Aorta (tissue), 5 donors: Measurements from ENCODE around the gene ESRP2. TPM values are rescaled to one million over a fixed set of nuclear protein-coding genes. Genes with fewer than 3 reads are reported as not detected.

ENCODE experiments used
- ATAC-seq: fragments of 200-7000 bp; cut with Tn5 transposase; one replicate; pipeline ENCODE4 v1.9.1; 2022; ENCODE audit warnings: moderate library complexity; ENCODE audit not compliant: low FRiP score
- DNase-seq, 2 donors: peaks; one replicate each; pipeline ENCODE4 v3.0.0-alpha.2; 2020
- H3K27ac ChIP-seq, 2 donors: one replicate each; pipeline ENCODE4 v1.5.1; 2013; ENCODE audit warnings: low read length in 2 of 2, mild to moderate bottlenecking in 2 of 2, moderate library complexity in 2 of 2, control low read depth in 1 of 2, inconsistent platforms in 1 of 2, low read depth in 1 of 2
- H3K27me3 ChIP-seq, 2 donors: one replicate each; pipeline ENCODE4 v1.6.1; 2013; ENCODE audit warnings: control low read depth in 1 of 2, low read length in 1 of 2, mild to moderate bottlenecking in 1 of 2, moderate library complexity in 1 of 2; ENCODE audit not compliant: insufficient read depth in 2 of 2, control insufficient read depth in 1 of 2
- H3K36me3 ChIP-seq, 2 donors: one replicate each; pipeline ENCODE4 v1.6.1; 2013; ENCODE audit warnings: control low read depth in 1 of 2, low read length in 1 of 2, mild to moderate bottlenecking in 1 of 2; ENCODE audit not compliant: insufficient read depth in 2 of 2, control insufficient read depth in 1 of 2
- H3K4me1 ChIP-seq, 2 donors: one replicate each; pipeline ENCODE4 v1.6.1; 2013; ENCODE audit warnings: low read length in 2 of 2, control low read depth in 1 of 2, mild to moderate bottlenecking in 1 of 2, moderate library complexity in 1 of 2; ENCODE audit not compliant: insufficient read depth in 2 of 2, control insufficient read depth in 1 of 2
- H3K4me3 ChIP-seq, 2 donors: one replicate each; pipeline ENCODE4 v1.5.1; 2013; ENCODE audit warnings: low read length in 2 of 2, control low read depth in 1 of 2, mild to moderate bottlenecking in 1 of 2
- H3K9me3 ChIP-seq: one replicate; pipeline ENCODE4 v1.6.1; 2013; ENCODE audit warnings: mild to moderate bottlenecking, low read length; ENCODE audit not compliant: control insufficient read depth
- WGBS, 2 donors: extraction: QIAGEN DNeasy Blood & Tissue Kit; methylation state at CpG; one replicate each; pipeline ENCODE4 v1.1.7; 2013; 5-methylcytosine and 5-hydroxymethylcytosine counted together
- intact Hi-C, 2 donors: fragments of 100-400 bp; cut with DNase I; formaldehyde crosslinking; loops; one replicate each; pipeline versions ENCODE4 v1.14.2 to v1.15.0; 2022
- polyA plus RNA-seq, 2 donors: library from polyadenylated mRNA; stranded (reverse); fragments of 200-250 nt; gene quantifications; one replicate each; pipeline ENCODE4 v1.2.3, GENCODE V29; 2013
- total RNA-seq, 2 donors: library from RNA; stranded (reverse); fragmentation: NEBNext Ultra II Directional; extraction: Animal tissue kit (Norgen Biotek cat#: 25700); gene quantifications; one replicate each; pipeline ENCODE4 v1.2.1, GENCODE V29; 2021
- donor health status: healthy with polysubstance abuse.
- donor health status: Bipolar disorder and iron deficiency.
- donor health status: DM: no; HTN: no; CAD: no.
- donor health status: DM: no; HTN: no; CAD: no.
- donor health status: DM: yes; HTN: yes; CAD: no.

ESRP2 gene
- total and polyA plus RNA-seq, 4 donors = 0.03 to 2.3 (median 0.48) TPM

DNA sequence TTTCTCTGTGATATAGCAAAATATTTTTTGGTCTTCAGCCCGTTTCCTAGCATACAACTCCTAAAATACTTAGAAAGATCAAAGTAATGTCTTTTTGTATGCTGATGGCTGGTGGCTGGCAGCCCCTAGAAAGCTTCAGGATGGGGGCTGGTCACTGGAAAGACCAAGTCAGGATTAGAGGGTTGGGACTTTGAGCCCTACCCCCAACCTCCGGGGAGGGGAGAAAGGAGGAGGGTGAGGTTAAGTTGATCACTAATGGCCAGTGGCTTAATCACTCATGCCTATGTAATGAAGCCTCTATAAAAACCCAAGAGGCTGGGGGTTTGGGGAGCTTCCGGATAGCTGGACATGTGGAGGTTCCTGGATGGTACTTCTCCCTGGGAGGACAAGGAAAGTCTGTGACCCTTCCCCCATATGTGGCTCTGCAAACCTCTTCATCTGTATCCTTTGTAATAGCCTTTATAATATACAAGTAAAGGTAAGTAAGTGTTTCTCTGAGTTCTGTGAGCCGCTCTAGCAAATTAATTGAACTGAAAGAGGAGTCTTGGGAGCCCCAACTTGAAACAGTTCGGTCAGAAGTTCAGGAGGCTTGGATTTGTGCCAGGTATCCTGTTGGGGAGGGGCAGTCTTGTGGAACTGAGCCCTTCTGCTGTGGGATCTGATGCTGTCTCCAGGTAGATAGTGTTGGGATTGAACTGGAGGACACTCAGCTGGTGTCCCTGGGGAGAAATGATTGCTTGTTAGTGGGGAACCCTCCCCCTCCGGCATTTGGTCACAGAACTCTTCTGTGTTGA, 31.9 kb upstream of the ESRP2 start:
- Histone ChIP-seq H3K4me3 (no peak overlapping the region), H3K27me3 (no peaks in the 10 kb centered on the region), H3K27ac (no peak overlapping the region), H3K36me3 (no peaks in the 10 kb centered on the region), H3K4me1 (no peaks in the 10 kb centered on the region), H3K9me3 (no peaks in the 10 kb centered on the region)
- intact Hi-C loops = no loop called here
- no peak for ATAC-seq
- WGBS, 2 donors = 68 to 70% methylated on average over 6 of the region's 6 CpGs
- DNase-seq = no peak

DNA sequence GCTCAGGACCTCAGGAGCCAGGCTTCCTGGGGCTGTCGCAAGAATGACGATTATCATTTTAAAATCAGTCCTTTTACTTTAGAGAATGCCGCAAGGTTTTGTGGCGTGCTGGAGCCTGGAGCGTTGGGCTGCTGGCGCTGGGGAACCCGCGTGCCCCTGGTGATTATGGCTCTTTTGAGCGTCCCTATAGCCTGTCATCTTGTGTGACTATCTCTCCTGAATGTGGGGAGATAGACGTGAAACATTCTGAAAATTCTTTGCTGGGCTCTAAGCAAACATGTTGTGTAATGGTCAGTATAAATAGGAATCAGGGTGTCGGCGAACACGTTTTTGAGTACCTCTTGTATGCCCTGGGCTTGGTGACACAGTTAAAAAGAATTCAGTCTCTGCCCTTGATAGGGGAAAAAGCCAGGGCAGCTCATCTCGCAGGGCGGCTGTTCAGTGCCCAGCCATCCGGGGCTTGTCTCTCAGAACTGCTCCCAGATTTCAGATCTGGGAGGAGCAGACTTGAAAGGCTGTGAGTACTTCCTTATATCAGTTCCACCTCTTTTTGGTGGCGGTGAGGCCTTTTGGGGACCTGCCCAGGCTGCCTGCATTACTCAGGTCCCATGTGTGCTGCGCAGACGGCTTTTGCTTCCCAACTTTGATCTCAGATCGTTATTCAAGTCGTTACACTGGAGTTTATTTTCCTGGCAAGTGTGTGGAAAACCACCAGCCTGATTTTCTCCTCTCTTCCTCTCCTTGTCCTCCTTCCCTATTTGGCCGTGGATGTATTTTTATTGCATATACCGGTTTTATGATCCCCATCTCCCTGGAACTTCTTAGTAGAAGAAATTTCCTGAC, 29.4 kb upstream of the ESRP2 start:
- H3K27ac ChIP-seq = peak overlapping the region; percentile 65 to 82
- H3K9me3 ChIP-seq = no peaks in the 10 kb centered on the region
- DNase-seq (peak; percentile 69 to 82), ATAC-seq (peak; percentile 59)
- intact Hi-C loops = no loop called here
- H3K4me3 ChIP-seq = peak overlapping the region; percentile 37 to 46
- H3K4me1 ChIP-seq = no peaks in the 10 kb centered on the region
- 1% methylated on average over 23 of the region's 23 CpGs for WGBS, 2 donors
- no peaks in the 10 kb centered on the region for H3K27me3 ChIP-seq
- H3K36me3 ChIP-seq = no peaks in the 10 kb centered on the region

DNA sequence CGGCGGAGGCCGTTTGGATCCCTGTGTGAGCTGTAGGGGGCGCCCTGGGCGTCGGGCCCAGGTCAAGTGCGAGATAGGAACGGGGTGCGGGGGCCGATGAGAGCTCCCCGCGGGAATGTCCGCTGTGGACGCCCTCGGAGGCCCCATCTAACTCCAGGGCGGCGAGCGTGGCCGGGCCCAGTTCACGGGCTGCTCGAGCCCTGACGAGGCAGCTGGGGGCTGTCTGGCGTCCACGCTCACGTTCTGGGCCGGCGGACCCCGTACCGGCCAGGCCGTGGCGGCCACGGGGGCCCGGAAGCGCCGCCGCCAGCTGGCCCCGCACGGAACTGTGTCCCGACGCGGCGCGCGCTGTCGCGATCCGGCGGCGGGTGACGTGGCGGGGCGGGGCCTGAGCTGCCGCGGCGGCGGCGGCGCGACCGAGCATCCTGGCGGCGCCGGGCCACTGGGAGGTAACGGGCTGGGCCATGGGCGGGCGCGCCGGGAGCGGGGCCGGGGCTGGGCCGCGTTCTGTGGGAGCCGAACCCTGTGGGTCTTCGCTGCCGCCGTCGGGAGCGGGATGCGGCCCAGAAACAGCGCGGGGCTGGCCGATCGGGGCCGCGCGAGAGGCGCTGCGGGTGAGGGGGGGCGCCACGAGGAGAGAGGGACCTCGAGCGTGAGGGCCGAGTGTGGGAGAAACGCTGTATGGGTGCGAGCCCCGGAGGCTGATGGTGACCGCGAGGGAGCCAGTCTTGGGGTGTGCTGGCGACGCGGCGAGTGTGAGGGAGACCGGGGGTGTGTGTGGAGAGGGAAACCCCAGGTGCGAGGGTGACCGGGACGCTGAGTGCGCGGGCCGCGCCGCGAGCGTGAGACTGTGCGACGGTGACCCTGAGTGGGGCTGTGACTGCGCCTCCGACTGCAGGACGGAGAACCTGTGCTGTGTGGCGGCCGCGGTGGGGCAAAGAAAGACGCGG, 28.5 kb upstream of the ESRP2 start, which contains the start of gene SLC7A6:
SLC7A6 (plus strand) TSS at position 399 of the 950 bp plus-strand sequence. CDS start 10,201 bp downstream, outside the sequence.
- Histone ChIP-seq H3K27me3 (no peaks in the 10 kb centered on the region), H3K4me3 (peak within 1 kb of the TSS; percentile 37 to 46), H3K9me3 (no peaks in the 10 kb centered on the region), H3K36me3 (peaks cover 0 to 1% of the 10 kb centered on the region in 2 donors), H3K4me1 (no peaks in the 10 kb centered on the region), H3K27ac (peak within 1 kb of the TSS; percentile 65 to 82)
- 0 to 1% methylated on average over 108 to 123 of the region's 123 CpGs for WGBS, 2 donors
- ATAC-seq = peak; percentile 76
- intact Hi-C loops = loop anchor here (1.0 to 5.0 kb wide), 3 partner anchors 47 to 63 kb away; partner anchors contain the start of genes PRMT7 (in 2 of the 2) and SLC7A6OS (in 1 of the 2)
- DNase-seq = peak; percentile 84 to 95

DNA sequence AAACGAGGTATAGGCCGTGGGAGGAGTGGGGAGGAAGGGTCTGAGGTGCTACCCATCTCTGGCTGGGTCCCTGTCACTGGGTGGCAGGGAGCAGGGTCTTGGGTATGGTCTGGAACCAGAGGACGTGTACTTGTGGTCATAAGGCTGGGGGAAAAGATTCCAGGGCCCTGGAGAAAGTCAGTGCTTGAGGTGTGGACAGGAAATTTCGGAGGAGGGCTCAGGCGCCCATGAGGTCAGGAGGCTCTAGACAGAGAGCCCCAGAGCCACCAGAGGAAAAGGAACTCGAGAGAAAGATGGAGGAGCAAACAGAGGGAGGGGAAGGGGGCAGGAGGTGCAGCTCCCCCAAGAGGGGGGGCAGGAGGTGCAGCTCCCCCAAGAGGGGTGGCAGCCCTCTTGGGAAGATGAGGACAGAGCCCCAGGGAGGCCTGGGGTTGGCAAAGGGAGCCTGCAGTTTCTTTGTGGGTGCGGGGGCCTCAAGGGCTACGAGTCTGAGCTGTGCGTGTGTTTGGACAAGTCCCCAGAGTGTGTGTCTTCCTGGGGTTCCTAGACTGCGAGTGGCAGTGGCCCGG, 27.7 kb upstream of the ESRP2 start:
- Histone ChIP-seq H3K27me3 (no peaks in the 10 kb centered on the region), H3K27ac (peak overlapping the region; percentile 65 to 82), H3K36me3 (peaks cover 0 to 3% of the 10 kb centered on the region in 2 donors), H3K4me3 (peak overlapping the region; percentile 37 to 46), H3K9me3 (no peaks in the 10 kb centered on the region), H3K4me1 (no peaks in the 10 kb centered on the region)
- intact Hi-C loops = loop anchor here (1.0 to 5.0 kb wide), 4 partner anchors 48 to 65 kb away; partner anchors contain the start of genes PRMT7 (in 2 of the 2) and SLC7A6OS (in 1 of the 2)
- ATAC-seq (no peak), DNase-seq (no peak)
- WGBS, 2 donors = 38% methylated on average over 11 of the region's 11 CpGs

DNA sequence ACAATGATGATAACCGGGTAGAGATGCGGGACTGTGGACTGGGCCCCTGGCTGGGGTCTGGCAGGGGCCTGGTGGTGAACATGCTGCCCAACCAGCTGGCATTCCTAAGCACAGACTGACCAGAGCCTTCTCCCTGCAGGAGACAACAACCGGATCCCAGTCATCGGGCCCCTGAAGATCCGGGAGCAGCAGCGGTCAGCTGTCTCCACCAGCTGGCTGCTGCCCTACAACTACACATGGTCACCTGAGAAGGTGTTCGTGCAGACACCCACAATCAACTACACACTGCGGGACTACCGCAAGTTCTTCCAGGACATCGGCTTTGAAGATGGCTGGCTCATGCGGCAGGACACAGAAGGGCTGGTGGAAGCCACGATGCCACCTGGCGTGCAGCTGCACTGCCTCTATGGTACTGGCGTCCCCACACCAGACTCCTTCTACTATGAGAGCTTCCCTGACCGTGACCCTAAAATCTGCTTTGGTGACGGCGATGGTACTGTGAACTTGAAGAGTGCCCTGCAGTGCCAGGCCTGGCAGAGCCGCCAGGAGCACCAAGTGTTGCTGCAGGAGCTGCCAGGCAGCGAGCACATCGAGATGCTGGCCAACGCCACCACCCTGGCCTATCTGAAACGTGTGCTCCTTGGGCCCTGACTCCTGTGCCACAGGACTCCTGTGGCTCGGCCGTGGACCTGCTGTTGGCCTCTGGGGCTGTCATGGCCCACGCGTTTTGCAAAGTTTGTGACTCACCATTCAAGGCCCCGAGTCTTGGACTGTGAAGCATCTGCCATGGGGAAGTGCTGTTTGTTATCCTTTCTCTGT, 23.3 kb upstream of the ESRP2 start:
- peaks cover 0 to 6% of the 10 kb centered on the region in 2 donors for H3K36me3 ChIP-seq
- intact Hi-C loops = no loop called here
- no peaks in the 10 kb centered on the region for H3K4me1 ChIP-seq
- no peaks in the 10 kb centered on the region for H3K9me3 ChIP-seq
- H3K27me3 ChIP-seq = no peaks in the 10 kb centered on the region
- WGBS, 2 donors = 87% methylated on average over 26 to 27 of the region's 27 CpGs
- no peak for DNase-seq
- H3K4me3 ChIP-seq = no peak overlapping the region
- H3K27ac ChIP-seq = peak overlapping the region in 1 of 2 donors; percentile 3
- no peak for ATAC-seq

DNA sequence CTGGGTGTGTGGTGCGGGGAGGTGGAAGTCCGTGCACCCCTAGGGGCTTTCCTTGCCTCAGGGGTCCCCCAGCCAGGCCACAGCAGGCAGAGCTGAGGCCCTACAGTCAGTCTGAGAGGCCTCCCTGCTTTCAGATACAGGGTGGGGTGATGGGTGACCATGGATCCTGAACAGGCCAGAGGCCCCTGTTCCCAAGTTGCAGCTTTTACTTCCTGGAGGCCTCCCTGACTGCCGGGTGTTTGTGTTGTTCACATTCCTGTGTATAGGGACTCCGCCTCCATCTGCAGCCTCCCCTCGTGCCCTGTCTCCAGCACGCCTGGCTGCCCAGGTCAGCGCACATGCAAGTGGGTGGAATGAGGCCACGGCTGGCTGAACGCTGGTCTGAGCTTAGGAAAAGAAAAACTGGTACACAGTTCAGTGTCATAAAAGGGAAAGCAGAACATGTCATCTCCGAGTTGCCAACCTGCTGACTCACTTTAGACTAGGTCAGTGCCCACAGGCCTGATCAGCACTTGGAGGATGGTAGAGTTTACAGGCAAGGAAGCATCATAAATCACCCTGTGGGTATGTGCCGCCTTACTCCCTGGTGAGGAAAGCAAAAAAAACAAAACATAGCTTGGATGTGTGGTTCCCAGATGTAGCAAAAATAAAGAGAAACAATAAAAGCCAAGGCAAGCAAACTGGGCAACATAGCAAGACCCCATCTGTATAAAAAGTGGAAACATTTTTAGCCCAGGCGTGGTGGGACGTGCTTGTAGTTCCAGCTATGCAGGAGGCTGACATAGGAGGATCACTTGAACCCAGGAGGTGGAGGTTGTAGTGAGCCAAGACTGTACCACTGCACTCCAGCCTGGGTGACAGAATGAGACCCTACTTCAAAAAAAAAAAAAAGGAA, 22.2 kb upstream of the ESRP2 start:
- Histone ChIP-seq H3K27ac (peak overlapping the region; percentile 17 to 64), H3K9me3 (no peaks in the 10 kb centered on the region), H3K36me3 (peaks cover 0 to 7% of the 10 kb centered on the region in 2 donors), H3K4me1 (no peaks in the 10 kb centered on the region), H3K4me3 (no peak overlapping the region), H3K27me3 (no peaks in the 10 kb centered on the region)
- WGBS, 2 donors = 43 to 44% methylated on average over 13 of the region's 13 CpGs
- intact Hi-C loops = no loop called here
- ATAC-seq = peak; percentile 73
- DNase-seq = peak; percentile 73 to 83
